GM12878 (cell line): ENCODE results near the gene FGR. TPM values are rescaled to one million over a fixed set of nuclear protein-coding genes. Genes with fewer than 3 reads are reported as not detected.
A peak's percentile ranks its signal among the peaks of the same experiment; 100 is the strongest.

Source experiments
- ATAC-seq: fragments of 200-7000 bp; cut with Tn5 transposase; 3 replicates; pipeline ENCODE4 v1.9.1; 2020; ENCODE audit warnings: mild to moderate bottlenecking, moderate library complexity
- BruUV-seq: library from RNA; stranded (reverse); fragments of 400-500 nt; replicated peaks from 2 replicates; lab custom pipeline; 2021; lab: Mats Ljungman, UMichigan
- CTCF ChIA-PET: fragments of 300-600 bp; sonication (Branson Sonifier 250); formaldehyde crosslinking; extraction: SDS; loops from one replicate; lab custom pipeline; 2021; ENCODE audit warnings: inconsistent platforms; lab: Yijun Ruan, JAX
- POLR2A ChIA-PET: fragments of 350-600 bp; formaldehyde crosslinking; extraction: SDS; loops from one replicate; lab custom pipeline; 2021; ENCODE audit warnings: inconsistent platforms; lab: Charles Lee
- RAD21 ChIA-PET: fragments of 300-600 bp; sonication (Branson Sonifier 250); formaldehyde crosslinking; loops from one replicate; lab custom pipeline; 2023; ENCODE audit warnings: antibody characterized with exemption; ENCODE audit not compliant: unreplicated experiment; lab: Charles Lee
- SMC1A ChIA-PET: fragments of 300-600 bp; sonication (Branson Sonifier 250); formaldehyde crosslinking; loops from one replicate; lab custom pipeline; 2023; ENCODE audit not compliant: unreplicated experiment, uncharacterized antibody; lab: Charles Lee
- DNase-seq: peaks from one replicate; pipeline ENCODE4 v3.0.0-alpha.2; 2011; ENCODE audit warnings: low read depth, low spot score
- FAIRE-seq: peaks from 3 replicates; lab custom pipeline; 2011; peaks lifted over from hg19 to GRCh38; lab: Jason Lieb, UNC
- H2AFZ ChIP-seq: 2 replicates; pipeline ENCODE4 v1.6.0; 2011; ENCODE audit warnings: low read depth, low read length, control low read depth; ENCODE audit not compliant: control insufficient read depth
- H3K27ac ChIP-seq: 2 replicates; pipeline ENCODE4 v1.5.1; 2011; ENCODE audit warnings: control low read depth; ENCODE audit not compliant: control insufficient read depth, insufficient read depth
- H3K27me3 ChIP-seq, 2 experiments: replicated peaks in 1 of 2; 2 replicates each; pipeline versions ENCODE4 v1.6.0 to v1.6.1; 2011; ENCODE audit warnings: low read length in 1 of 2; ENCODE audit not compliant: control insufficient read depth in 2 of 2, insufficient read depth in 2 of 2
- H3K36me3 ChIP-seq, 2 experiments: 2 replicates each; pipeline ENCODE4 v1.5.1; 2011; ENCODE audit warnings: low read length in 1 of 2; ENCODE audit not compliant: control insufficient read depth in 2 of 2, insufficient read depth in 2 of 2
- H3K4me1 ChIP-seq: 2 replicates; pipeline ENCODE4 v1.6.1; 2011; ENCODE audit warnings: mild to moderate bottlenecking, low read length, moderate library complexity, mixed read lengths; ENCODE audit not compliant: control insufficient read depth, insufficient read depth
- H3K4me2 ChIP-seq: 2 replicates; pipeline ENCODE4 v1.6.0; 2011; ENCODE audit warnings: control low read depth; ENCODE audit not compliant: control insufficient read depth, insufficient read depth
- H3K4me3 ChIP-seq: fragments of 200-600 bp; sonication (generic); 2 replicates; pipeline ENCODE4 v1.5.1; 2016
- H3K79me2 ChIP-seq: 2 replicates; pipeline ENCODE4 v1.6.0; 2011; ENCODE audit warnings: low read length; ENCODE audit not compliant: control insufficient read depth, insufficient read depth
- H3K9ac ChIP-seq: 2 replicates; pipeline ENCODE4 v1.8.0; 2011; ENCODE audit warnings: low read length, control low read depth, mixed read lengths; ENCODE audit not compliant: control insufficient read depth, insufficient read depth
- H3K9me3 ChIP-seq: replicated peaks from 3 replicates; pipeline ENCODE4 v1.5.1; 2011; ENCODE audit warnings: mild to moderate bottlenecking, low read length; ENCODE audit not compliant: control insufficient read depth, insufficient read depth
- H4K20me1 ChIP-seq: 2 replicates; pipeline ENCODE4 v1.6.0; 2011; ENCODE audit not compliant: control insufficient read depth, insufficient read depth
- FOXM1 ChIP-seq: IDR thresholded peaks from 2 replicates; pipeline ENCODE4 v1.6.1; 2012; ENCODE audit warnings: low read depth, mild to moderate bottlenecking, inconsistent platforms, low read length, moderate library complexity
- MEF2B ChIP-seq: fragments of 450-650 bp; IDR thresholded peaks from 2 replicates; pipeline ENCODE4 v1.6.1; 2018; ENCODE audit warnings: mild to moderate bottlenecking, moderate library complexity; ENCODE audit not compliant: partially characterized antibody, poor library complexity, severe bottlenecking
- NR2F1 ChIP-seq: fragments of 450-650 bp; conservative IDR thresholded peaks from 2 replicates; pipeline ENCODE4 v1.6.1; 2017; ENCODE audit warnings: mild to moderate bottlenecking
- PML ChIP-seq: IDR thresholded peaks from 2 replicates; pipeline ENCODE4 v1.6.1; 2012; ENCODE audit warnings: low read length, inconsistent platforms
- RCOR1 ChIP-seq: conservative IDR thresholded peaks from 2 replicates; pipeline ENCODE4 v1.6.1; 2012; ENCODE audit warnings: low read depth, low read length, improper control_type of control experiment
- ZNF24 ChIP-seq: fragments of 450-650 bp; IDR thresholded peaks from 2 replicates; pipeline ENCODE4 v1.6.1; 2017; ENCODE audit warnings: antibody characterized with exemption, mild to moderate bottlenecking
- in situ Hi-C: fragments of 300-500 bp; cut with MboI; formaldehyde crosslinking; loops from 9 replicates; pipeline ENCODE4 v1.14.3; 2018; ENCODE audit warnings: mixed read lengths
- intact Hi-C: fragments of 100-400 bp; cut with micrococcal nuclease; formaldehyde crosslinking; loops from one replicate; pipeline ENCODE4 v1.14.2; 2022; ENCODE audit not compliant: unreplicated experiment
- polyA plus RNA-seq, 11 experiments: library from polyadenylated mRNA; depleted of rRNA in 4 of 11; unstranded in 6 of 11; stranded (reverse) in 5 of 11; fragments of >200 nt; fragmentation: Nextera tagmentation in 4 of 11; fragmentation: Illumina TruSeq in 1 of 11; extraction: Ambion mirVana in 4 of 11; extraction: Trizol in 1 of 11; gene quantifications; 1 replicate in 1 of 11; 2 replicates in 10 of 11; pipeline versions ENCODE4 v1.2.1 to v1.2.3, GENCODE V29; 2011 to 2016; ENCODE audit warnings: inconsistent platforms in 2 of 11, missing spikeins in 2 of 11, low read depth in 1 of 11
- total RNA-seq, 4 experiments: library from RNA; depleted of rRNA in 3 of 4; stranded (reverse); fragments of >200 nt in 3 of 4; fragmentation: Illumina TruSeq in 1 of 4; extraction: Trizol in 1 of 4; gene quantifications; 2 replicates each; pipeline versions ENCODE4 v1.2.1 to v1.2.3, GENCODE V29; 2013 to 2021
- TF ChIP-seq, protein P1 (sequence below): fragments of 450-650 bp; formaldehyde crosslinking; IDR thresholded peaks from 2 replicates; pipeline ENCODE4 v1.5.0; 2022; ENCODE audit warnings: mild to moderate bottlenecking, missing genetic modification characterization

The FGR gene
- total and polyA plus RNA-seq, 10 of the 15 experiments (the other 5 are each of a cell fraction or from before 2014, with no cell fraction given) = 10.9 to 193 (median 74.7) TPM

DNA sequence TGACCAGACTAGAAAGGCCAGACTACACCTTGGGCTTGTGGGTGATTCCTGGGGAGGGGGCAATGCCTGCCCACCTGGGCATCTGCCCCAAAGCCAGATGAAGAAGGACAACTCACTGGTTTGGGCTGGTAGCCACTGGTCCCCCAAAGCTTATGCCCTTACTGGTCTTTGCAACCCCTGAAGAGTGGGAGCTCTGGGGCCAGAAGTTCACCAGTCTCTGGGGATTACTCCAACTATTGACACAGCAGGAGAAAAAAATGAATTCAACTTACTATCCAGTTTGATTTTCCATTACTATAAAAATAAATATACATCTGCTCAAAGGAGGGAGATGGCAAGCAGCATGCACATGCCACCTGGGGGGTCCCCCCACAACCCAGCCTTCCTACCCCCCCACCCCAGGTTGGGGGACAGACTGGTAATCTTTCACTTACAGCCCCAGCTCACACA is 33.6 kb downstream of the FGR start:
- intact Hi-C loops (loop anchor here (10.0 kb wide), 1 partner anchor 117 kb away; no protein-coding TSS in a partner anchor), in situ Hi-C loops (no loop called here)
- peak overlapping the region; percentile 71; the same call in 1 of the 2 replicates for H3K4me3 ChIP-seq
- DNase-seq (no peak), FAIRE-seq (no peak), ATAC-seq (no peak)
- no peaks in the 10 kb centered on the region; a peak in 2 of 4 replicates for H3K36me3 ChIP-seq
- H3K27me3 ChIP-seq = no peaks in the 10 kb centered on the region
- H2AFZ ChIP-seq = no peak overlapping the region
- H3K27ac ChIP-seq = no peak overlapping the region
- 0 out of 2 replicates have a peak, but pooled peaks cover 3% of the 10 kb centered on the region for H4K20me1 ChIP-seq
- ChIA-PET RAD21 (interaction anchor here (0.8 to 11.0 kb wide), 18 partner anchors 23 to 489 kb away, joined by 3 to 181 read pairs (median 5); partner anchors contain the start of genes FAM76A and STX12), CTCF (interaction anchor here (0.8 to 10.4 kb wide), 25 partner anchors 8 to 307 kb away, joined by 3 to 155 read pairs (median 4); no protein-coding TSS in a partner anchor), POLR2A (interaction anchor here (0.5 to 1.6 kb wide), 10 partner anchors 10 to 669 kb away, joined by 3 to 7 read pairs (median 3); no protein-coding TSS in a partner anchor), SMC1A (interaction anchor here (0.9 to 4.0 kb wide), 22 partner anchors 8 to 304 kb away, joined by 3 to 42 read pairs (median 4); partner anchors contain the start of gene IFI6)
- peak; percentile 67 for TF ChIP-seq MEF2B
- TF ChIP-seq PML = no peak
- TF ChIP-seq, protein P1, sequence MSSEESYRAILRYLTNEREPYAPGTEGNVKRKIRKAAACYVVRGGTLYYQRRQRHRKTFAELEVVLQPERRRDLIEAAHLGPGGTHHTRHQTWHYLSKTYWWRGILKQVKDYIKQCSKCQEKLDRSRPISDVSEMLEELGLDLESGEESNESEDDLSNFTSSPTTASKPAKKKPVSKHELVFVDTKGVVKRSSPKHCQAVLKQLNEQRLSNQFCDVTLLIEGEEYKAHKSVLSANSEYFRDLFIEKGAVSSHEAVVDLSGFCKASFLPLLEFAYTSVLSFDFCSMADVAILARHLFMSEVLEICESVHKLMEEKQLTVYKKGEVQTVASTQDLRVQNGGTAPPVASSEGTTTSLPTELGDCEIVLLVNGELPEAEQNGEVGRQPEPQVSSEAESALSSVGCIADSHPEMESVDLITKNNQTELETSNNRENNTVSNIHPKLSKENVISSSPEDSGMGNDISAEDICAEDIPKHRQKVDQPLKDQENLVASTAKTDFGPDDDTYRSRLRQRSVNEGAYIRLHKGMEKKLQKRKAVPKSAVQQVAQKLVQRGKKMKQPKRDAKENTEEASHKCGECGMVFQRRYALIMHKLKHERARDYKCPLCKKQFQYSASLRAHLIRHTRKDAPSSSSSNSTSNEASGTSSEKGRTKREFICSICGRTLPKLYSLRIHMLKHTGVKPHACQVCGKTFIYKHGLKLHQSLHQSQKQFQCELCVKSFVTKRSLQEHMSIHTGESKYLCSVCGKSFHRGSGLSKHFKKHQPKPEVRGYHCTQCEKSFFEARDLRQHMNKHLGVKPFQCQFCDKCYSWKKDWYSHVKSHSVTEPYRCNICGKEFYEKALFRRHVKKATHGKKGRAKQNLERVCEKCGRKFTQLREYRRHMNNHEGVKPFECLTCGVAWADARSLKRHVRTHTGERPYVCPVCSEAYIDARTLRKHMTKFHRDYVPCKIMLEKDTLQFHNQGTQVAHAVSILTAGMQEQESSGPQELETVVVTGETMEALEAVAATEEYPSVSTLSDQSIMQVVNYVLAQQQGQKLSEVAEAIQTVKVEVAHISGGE = no peak
- no peak for TF ChIP-seq ZNF24
- no peak for TF ChIP-seq FOXM1
- peak; percentile 65; the same call in 1 of the 2 replicates for TF ChIP-seq NR2F1
- TF ChIP-seq RCOR1 = no peak
- peak overlapping the region; percentile 53; the same call in 1 of the 2 replicates for H3K9ac ChIP-seq
- no peaks in the 10 kb centered on the region for H3K9me3 ChIP-seq
- peak overlapping the region; percentile 44; the same call in 1 of the 2 replicates for H3K4me2 ChIP-seq
- TSS peak; percentile 29 for BruUV-seq
- H3K4me1 ChIP-seq = peaks cover 47% of the 10 kb centered on the region
- peaks cover 1% of the 10 kb centered on the region for H3K79me2 ChIP-seq
